ENCODE measurements around the gene STARD3. TPM values are rescaled to one million over a fixed set of nuclear protein-coding genes. Genes with fewer than 3 reads are reported as not detected.

Gene STARD3
- total RNA-seq, 2 donors from 2014 or later, result 62.7 to 80.6 TPM

GRCh38 chr17:39627712-39628516, 9.0 kb upstream of the STARD3 start:
- Mint-ChIP-seq H3K9me3 (no peaks in the 10 kb centered on the region), H3K36me3 (no peaks in the 10 kb centered on the region), H3K27ac (no peak overlapping the region)
- ATAC-seq (no peak), DNase-seq (ENCODE audit: low spot score in 2 of 2) (no peak)

GRCh38 chr17:39628655-39629493, 8.1 kb upstream of the STARD3 start:
- ATAC-seq (no peak), DNase-seq (ENCODE audit: low spot score in 2 of 2) (no peak)
- H3K9me3 Mint-ChIP-seq, result no peaks in the 10 kb centered on the region
- H3K27ac Mint-ChIP-seq, result no peak overlapping the region
- H3K36me3 Mint-ChIP-seq, result no peaks in the 10 kb centered on the region

DNA sequence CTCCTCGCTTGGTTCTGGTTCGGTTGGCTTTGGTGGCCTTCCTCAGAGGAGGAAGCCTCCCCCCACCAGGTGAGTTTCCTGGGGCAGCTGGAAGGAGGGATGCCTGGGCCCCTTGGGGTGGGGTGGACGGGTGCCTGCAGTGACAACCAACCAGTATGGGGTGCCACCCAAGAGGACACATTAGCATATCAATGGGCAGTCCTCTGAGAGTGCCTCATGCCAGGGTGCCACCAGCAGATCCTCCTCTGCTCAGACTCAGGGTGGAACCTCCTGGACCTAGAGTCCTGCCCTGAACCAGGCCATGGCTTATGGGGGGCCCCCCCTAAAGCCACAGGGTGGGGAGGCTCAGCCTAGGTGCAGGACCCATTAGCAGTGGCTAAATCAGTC, 7.5 kb upstream of the STARD3 start:
- H3K27ac Mint-ChIP-seq, result no peak overlapping the region
- H3K9me3 Mint-ChIP-seq, result no peaks in the 10 kb centered on the region
- no peaks in the 10 kb centered on the region for H3K36me3 Mint-ChIP-seq
- ATAC-seq (no peak), DNase-seq (ENCODE audit: low spot score in 2 of 2) (no peak)

DNA sequence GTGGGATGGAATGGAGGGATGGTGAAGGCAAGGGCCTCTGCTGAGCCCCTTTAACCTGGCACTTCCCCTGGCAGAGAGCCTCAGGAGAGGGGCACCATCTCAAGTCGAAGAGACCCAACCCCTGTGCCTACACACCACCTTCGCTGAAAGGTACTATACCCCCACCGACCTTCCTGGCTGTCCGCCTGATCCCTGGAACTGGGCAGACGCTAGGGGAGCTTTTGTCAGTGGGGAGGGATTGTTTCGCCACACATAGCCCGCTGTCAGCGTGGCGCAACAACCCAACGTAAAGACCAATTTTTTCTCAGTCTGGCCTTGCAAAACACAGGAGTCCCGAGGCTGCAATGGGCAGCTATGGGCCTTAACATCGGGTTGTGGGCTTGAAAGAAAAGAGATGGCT, 7.0 kb upstream of the STARD3 start:
- Mint-ChIP-seq H3K9me3 (no peaks in the 10 kb centered on the region), H3K36me3 (no peaks in the 10 kb centered on the region), H3K27ac (no peak overlapping the region)
- DNase-seq (ENCODE audit: low spot score in 2 of 2), result no peak
- no peak for ATAC-seq

DNA sequence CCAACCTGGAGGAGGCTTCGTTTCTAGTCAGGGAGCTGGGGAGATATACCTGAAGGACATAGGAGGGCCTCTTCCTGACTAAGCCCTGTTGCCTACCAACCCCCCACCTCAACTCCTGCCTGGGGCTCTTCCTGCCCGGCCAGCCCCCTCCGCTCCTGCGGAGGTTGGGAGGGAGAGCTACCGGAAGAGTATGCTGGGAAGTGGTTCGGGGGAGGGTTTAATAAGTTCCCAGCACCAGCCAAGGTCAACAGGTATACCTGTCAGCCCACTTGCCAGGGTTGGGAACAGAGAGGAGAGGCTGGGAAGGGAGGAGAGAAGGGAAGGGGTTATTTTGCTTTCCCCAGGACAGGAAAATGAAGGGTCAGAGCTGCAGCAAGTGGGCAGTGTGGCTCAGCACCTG, 5.5 kb upstream of the STARD3 start:
- H3K9me3 Mint-ChIP-seq, result no peaks in the 10 kb centered on the region
- ATAC-seq, result no peak
- peak overlapping the region in 1 of 2 donors; percentile 30 for H3K27ac Mint-ChIP-seq
- DNase-seq (ENCODE audit: low spot score in 2 of 2), result no peak
- no peaks in the 10 kb centered on the region for H3K36me3 Mint-ChIP-seq

DNA sequence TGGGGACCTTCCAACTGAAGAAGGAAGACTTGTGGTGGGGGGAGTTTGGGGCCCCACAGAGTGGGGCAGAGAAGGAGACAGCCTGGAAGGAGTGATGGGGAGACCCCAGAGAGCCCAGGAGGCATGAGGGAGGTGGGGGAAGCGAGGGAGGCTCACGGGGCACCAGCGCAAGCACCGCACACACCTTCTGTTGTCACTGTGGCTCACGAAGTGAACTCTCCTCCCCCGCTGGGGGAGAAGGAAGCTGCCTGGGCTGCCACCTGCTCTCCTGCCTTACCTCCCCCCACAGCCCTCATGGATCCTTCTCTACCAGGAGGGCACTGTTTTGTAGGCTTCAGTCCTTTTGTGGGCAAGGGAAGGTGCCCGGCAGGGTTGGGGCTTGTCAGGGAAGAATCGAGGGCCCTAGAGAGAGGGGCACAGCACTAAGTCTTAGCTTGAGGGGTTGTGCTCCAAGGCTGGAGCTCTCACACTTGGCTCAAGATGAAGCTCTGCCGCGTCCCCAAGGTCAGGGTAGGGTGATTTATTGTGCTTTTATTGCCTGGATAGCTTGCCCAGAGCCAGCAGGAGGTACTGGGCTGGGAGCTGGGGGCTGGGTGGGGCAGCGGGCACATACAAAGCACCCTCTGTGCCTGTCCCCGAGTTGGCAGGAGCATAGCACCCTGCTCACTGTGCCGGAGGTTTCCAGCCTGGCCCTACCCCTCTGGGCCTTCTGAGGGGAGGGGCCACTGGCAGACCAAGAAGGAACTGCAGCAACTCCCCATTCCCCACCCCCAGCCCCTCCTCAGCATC, 4.6 kb upstream of the STARD3 start:
- H3K36me3 Mint-ChIP-seq, result no peaks in the 10 kb centered on the region
- no peaks in the 10 kb centered on the region for H3K9me3 Mint-ChIP-seq
- no peak overlapping the region for H3K27ac Mint-ChIP-seq
- DNase-seq (ENCODE audit: low spot score in 2 of 2) (no peak), ATAC-seq (no peak)

DNA sequence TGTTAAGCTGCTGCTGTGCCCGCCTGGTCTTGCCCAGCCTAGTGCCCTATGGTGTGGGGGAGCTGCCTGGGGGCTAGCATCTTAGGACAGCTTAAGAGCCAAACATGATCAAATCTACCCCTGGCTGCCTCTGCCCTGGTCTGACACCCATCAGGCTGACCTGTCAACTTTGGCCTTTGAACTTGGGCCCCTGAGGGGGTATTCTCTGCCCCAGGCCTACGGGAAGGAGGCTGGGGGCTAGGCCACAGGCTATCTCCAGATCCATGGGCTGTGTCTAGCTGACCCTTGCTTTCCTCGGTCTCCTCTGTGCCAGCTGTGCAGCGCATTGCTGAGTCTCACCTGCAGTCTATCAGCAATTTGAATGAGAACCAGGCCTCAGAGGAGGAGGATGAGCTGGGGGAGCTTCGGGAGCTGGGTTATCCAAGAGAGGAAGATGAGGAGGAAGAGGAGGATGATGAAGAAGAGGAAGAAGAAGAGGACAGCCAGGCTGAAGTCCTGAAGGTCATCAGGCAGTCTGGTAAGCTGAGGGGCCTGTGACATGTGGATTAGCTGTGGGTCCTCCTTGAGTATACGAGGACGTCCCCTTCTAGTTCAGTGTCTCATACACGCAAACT, 3.3 kb upstream of the STARD3 start:
- ATAC-seq (no peak), DNase-seq (ENCODE audit: low spot score in 2 of 2) (no peak)
- Mint-ChIP-seq H3K27ac (no peak overlapping the region), H3K9me3 (no peaks in the 10 kb centered on the region), H3K36me3 (peaks cover 0 to 13% of the 10 kb centered on the region in 2 donors)

DNA sequence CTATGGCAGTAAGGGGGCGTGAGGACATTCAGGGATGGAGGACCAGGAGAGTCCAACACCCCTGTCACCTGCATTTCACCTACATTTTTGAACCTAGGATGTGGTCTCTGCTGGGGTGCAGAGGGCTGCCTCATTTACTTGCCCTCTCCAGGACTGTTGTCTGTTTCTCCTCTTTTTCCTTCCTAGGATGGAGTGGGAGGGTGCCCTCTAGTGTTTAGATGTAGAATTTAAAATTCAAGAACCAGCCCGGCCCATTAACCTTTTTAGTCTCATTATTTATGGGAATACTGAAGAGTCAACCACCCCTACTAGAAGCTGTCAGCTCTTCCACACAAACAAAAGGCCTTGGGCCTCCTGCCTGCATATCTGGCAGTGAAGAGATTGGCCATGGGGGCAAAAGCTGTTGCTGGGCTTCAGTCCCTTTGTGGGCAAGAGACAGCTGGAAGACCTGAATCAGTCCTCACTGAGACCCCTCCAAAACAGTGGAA, 2.5 kb upstream of the STARD3 start:
- Mint-ChIP-seq H3K36me3 (peaks cover 0 to 13% of the 10 kb centered on the region in 2 donors), H3K27ac (no peak overlapping the region), H3K9me3 (no peaks in the 10 kb centered on the region)
- ATAC-seq (no peak), DNase-seq (ENCODE audit: low spot score in 2 of 2) (peak in 1 of 2 donors; percentile 35)

GRCh38 chr17:39635614-39636176, 1.2 kb upstream of the STARD3 start:
- H3K27ac Mint-ChIP-seq, result peak overlapping the region in 1 of 2 donors; percentile 87
- ATAC-seq (no peak), DNase-seq (ENCODE audit: low spot score in 2 of 2) (no peak)
- H3K36me3 Mint-ChIP-seq, result peaks cover 0 to 13% of the 10 kb centered on the region in 2 donors
- H3K9me3 Mint-ChIP-seq, result no peaks in the 10 kb centered on the region

- DNase-seq (ENCODE audit: low spot score in 2 of 2) (no peak), ATAC-seq (peak in 1 of 2 donors; percentile 10)
- H3K36me3 Mint-ChIP-seq, result peaks cover 0 to 13% of the 10 kb centered on the region in 2 donors
- peak overlapping the region; percentile 65 to 87 for H3K27ac Mint-ChIP-seq
- no peaks in the 10 kb centered on the region for H3K9me3 Mint-ChIP-seq
Measured at GRCh38 chr17:39636587-39636926, 387 bp upstream of the STARD3 start.

DNA sequence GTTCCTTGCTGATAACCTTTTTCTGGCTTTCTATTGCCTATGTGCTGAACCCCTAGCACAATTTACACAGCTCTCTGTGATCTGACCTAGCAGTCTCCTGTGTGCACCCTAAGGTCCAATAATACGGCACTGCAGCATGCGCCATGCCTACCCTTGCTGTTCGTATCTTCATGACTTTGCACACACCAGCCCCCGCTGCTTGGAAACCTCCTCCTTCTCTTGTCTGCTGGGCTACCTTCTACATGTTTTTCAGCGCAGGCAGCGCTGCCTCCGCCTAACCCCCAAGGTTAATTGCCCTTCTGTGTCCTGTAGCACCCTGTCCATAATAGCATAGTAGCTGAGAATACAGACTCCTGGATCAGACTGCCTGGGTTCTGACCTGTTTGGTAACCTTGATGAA, 1.4 kb downstream of the STARD3 start:
- H3K36me3 Mint-ChIP-seq, result peaks cover 0 to 13% of the 10 kb centered on the region in 2 donors
- DNase-seq (ENCODE audit: low spot score in 2 of 2), result no peak
- no peaks in the 10 kb centered on the region for H3K9me3 Mint-ChIP-seq
- peak overlapping the region in 1 of 2 donors; percentile 87 for H3K27ac Mint-ChIP-seq
- no peak for ATAC-seq

DNA sequence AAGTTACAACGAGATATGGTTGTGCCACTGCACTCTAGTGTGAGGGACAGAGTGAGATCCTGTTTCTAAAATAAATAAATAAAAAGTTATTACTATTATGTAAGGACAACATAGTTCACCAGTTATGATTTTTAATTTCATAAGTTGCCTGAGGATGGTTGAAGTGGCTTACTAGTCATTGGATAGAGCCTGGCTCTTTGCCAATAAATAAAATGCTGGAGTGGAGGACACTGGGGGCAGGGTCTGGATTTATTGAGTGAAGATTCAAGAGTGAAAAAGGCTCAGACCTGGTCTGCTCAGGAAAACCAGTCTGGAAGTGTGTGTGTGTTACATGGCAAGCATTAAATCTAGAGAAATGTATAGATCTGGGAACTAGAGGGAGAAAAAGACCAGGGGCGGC, 2.1 kb downstream of the STARD3 start:
- H3K36me3 Mint-ChIP-seq, result peaks cover 0 to 13% of the 10 kb centered on the region in 2 donors
- DNase-seq (ENCODE audit: low spot score in 2 of 2) (no peak), ATAC-seq (no peak)
- peak overlapping the region in 1 of 2 donors; percentile 87 for H3K27ac Mint-ChIP-seq
- no peaks in the 10 kb centered on the region for H3K9me3 Mint-ChIP-seq

- ATAC-seq (no peak), DNase-seq (ENCODE audit: low spot score in 2 of 2) (no peak)
- Mint-ChIP-seq H3K9me3 (no peaks in the 10 kb centered on the region), H3K27ac (peak overlapping the region in 1 of 2 donors; percentile 87), H3K36me3 (peaks cover 0 to 13% of the 10 kb centered on the region in 2 donors)
Measured at GRCh38 chr17:39639566-39640458, 2.9 kb downstream of the STARD3 start.

DNA sequence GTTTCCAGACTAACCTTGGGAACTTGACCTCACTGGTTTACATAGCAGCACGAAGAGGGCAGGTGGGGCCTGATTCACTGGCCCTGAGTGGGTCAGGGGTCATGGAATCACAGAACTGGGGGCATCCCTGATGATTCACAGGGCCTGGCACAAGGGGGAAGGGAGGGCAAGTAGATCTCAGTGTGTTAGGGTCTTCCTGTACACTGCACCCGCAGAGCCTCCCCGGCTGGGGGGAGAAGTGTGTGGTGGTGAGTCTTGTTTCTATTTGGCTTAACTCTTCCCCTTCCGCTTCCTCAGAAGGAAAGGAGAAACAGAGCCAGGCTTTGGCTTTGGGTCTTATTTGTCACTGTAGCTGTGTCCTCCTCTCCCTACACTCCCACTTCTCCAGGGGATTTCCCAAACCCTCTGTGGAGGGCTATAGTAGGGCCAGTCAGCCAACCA, 3.7 kb downstream of the STARD3 start:
- ATAC-seq, result no peak
- Mint-ChIP-seq H3K27ac (no peak overlapping the region), H3K9me3 (no peaks in the 10 kb centered on the region), H3K36me3 (peaks cover 0 to 13% of the 10 kb centered on the region in 2 donors)
- DNase-seq (ENCODE audit: low spot score in 2 of 2), result no peak

DNA sequence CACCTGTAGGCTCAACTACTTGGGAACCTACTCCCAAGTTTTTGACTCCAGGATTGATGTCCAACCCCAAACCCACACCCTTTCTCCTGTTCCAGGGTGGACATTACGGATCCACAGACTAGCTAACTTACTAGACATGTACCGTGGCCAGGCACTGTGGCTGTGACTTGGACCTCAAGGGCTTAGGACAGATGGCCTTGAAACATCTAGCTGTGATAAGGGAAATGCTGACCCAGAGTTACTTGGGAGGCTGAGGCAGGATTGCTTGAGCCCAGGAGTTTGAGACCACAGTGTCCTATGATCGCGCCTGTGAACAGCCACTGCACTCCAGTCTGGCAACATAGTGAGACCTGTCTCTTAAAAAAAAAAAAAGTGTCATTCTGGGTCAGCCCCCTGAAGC, 4.2 kb downstream of the STARD3 start:
- DNase-seq (ENCODE audit: low spot score in 2 of 2) (no peak), ATAC-seq (no peak)
- Mint-ChIP-seq H3K27ac (no peak overlapping the region), H3K36me3 (peaks cover 0 to 13% of the 10 kb centered on the region in 2 donors), H3K9me3 (no peaks in the 10 kb centered on the region)
